Kidney epithelial cell (primary cell): ENCODE results near the gene MTOR. TPM values are rescaled to one million over a fixed set of nuclear protein-coding genes. Genes with fewer than 3 reads are reported as not detected.

Experiments
- DNase-seq: peaks from one replicate; pipeline ENCODE4 v3.0.0-alpha.2; 2010; ENCODE audit warnings: low read depth
- H3K27me3 ChIP-seq: 2 replicates; pipeline ENCODE4 v1.6.0; 2011; ENCODE audit warnings: low read length; ENCODE audit not compliant: control insufficient read depth, insufficient read depth
- H3K36me3 ChIP-seq: 2 replicates; pipeline ENCODE4 v1.5.1; 2011; ENCODE audit warnings: low read length; ENCODE audit not compliant: control insufficient read depth, insufficient read depth
- H3K4me3 ChIP-seq: 2 replicates; pipeline ENCODE4 v1.5.1; 2011; ENCODE audit warnings: low read depth, mild to moderate bottlenecking, control low read depth, low read length
- total RNA-seq: library from RNA; depleted of rRNA; stranded (reverse); fragments of >200 nt; gene quantifications from 2 replicates; pipeline ENCODE4 v1.2.3, GENCODE V29; 2015
- TF ChIP-seq, protein P1 (sequence below): IDR thresholded peaks from 2 replicates; pipeline ENCODE4 v1.5.1; 2011; ENCODE audit warnings: mild to moderate bottlenecking, moderate library complexity, low read length, control low read depth, inconsistent platforms; ENCODE audit not compliant: insufficient read depth, poor library complexity, severe bottlenecking

Gene MTOR
- total RNA-seq, 1 donor from 2014 or later, result 41.3 TPM

- H3K27me3 ChIP-seq, result no peaks in the 10 kb centered on the region
- no peak overlapping the region for H3K4me3 ChIP-seq
- TF ChIP-seq, protein P1, sequence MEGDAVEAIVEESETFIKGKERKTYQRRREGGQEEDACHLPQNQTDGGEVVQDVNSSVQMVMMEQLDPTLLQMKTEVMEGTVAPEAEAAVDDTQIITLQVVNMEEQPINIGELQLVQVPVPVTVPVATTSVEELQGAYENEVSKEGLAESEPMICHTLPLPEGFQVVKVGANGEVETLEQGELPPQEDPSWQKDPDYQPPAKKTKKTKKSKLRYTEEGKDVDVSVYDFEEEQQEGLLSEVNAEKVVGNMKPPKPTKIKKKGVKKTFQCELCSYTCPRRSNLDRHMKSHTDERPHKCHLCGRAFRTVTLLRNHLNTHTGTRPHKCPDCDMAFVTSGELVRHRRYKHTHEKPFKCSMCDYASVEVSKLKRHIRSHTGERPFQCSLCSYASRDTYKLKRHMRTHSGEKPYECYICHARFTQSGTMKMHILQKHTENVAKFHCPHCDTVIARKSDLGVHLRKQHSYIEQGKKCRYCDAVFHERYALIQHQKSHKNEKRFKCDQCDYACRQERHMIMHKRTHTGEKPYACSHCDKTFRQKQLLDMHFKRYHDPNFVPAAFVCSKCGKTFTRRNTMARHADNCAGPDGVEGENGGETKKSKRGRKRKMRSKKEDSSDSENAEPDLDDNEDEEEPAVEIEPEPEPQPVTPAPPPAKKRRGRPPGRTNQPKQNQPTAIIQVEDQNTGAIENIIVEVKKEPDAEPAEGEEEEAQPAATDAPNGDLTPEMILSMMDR, result no peak
- peaks cover 2% of the 10 kb centered on the region for H3K36me3 ChIP-seq
- no peak for DNase-seq
These were observed 67.8 kb downstream of the MTOR start for GRCh38 chr1:11194407-11195176.

GRCh38 chr1:11193376-11193775 lies 69.0 kb downstream of the MTOR start:
- Histone ChIP-seq H3K4me3 (no peak overlapping the region), H3K27me3 (no peaks in the 10 kb centered on the region), H3K36me3 (peaks cover 2% of the 10 kb centered on the region)
- TF ChIP-seq, protein P1, result no peak
- DNase-seq, result no peak

DNA sequence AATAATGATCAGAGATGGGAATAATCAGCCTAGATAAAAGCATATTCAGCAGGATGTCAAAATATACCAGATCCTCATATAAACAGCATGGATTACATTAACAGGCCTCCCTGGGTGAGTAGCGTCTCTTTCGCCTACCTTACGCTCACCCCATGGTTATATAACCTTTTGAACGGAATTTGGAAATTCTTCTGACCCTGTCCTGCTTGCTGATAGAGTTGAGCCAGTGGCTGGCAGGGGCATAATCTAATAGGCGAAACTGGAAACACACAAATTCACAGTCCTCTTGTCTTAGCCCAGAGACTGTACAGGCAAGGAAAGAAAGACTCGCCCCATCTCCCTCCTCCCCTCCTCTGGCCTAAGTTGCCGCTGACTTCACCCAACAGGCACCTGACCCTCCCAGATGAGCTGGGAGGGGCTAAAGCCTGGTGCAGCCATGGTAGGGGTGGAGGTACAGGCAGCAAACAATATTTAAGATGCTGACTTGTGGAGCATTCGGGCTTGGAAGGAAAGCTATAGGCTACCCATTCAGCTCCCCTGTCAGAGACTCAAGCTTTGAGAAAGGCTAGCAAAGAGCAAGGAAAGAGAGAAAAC lies 73.4 kb downstream of the MTOR start, which contains the start of gene ANGPTL7:
Gene ANGPTL7 (plus strand): TSS at position 498 of the 594 bp plus-strand sequence. CDS start 225 bp downstream, outside the sequence.
- Histone ChIP-seq H3K4me3 (no peak within 1 kb of the TSS), H3K36me3 (peaks cover 2% of the 10 kb centered on the region), H3K27me3 (no peaks in the 10 kb centered on the region)
- no peak for DNase-seq
- TF ChIP-seq, protein P1, result no peak

GRCh38 chr1:11188381-11188780 lies 74.0 kb downstream of the MTOR start:
- Histone ChIP-seq H3K4me3 (no peak overlapping the region), H3K36me3 (peaks cover under 1% of the 10 kb centered on the region), H3K27me3 (no peaks in the 10 kb centered on the region)
- TF ChIP-seq, protein P1, result no peak
- DNase-seq, result no peak

- Histone ChIP-seq H3K4me3 (no peak overlapping the region), H3K27me3 (no peaks in the 10 kb centered on the region), H3K36me3 (no peaks in the 10 kb centered on the region)
- DNase-seq, result no peak
- TF ChIP-seq, protein P1, result no peak
These were observed 74.4 kb downstream of the MTOR start for GRCh38 chr1:11187931-11188330.
